Suprapubic skin (tissue), 4 donors: Measurements from ENCODE around the gene KATNB1. TPM values are rescaled to one million over a fixed set of nuclear protein-coding genes. Genes with fewer than 3 reads are reported as not detected.

Source experiments
- DNase-seq, 2 donors: peaks; one replicate each; pipeline ENCODE4 v3.0.0-alpha.2; 2019; ENCODE audit warnings: low spot score in 2 of 2
- H3K27ac ChIP-seq: fragments of 200-600 bp; sonication (generic); one replicate; pipeline ENCODE4 v1.5.1; 2019
- H3K27me3 ChIP-seq: fragments of 200-600 bp; sonication (generic); one replicate; pipeline ENCODE4 v1.5.1; 2019
- H3K36me3 ChIP-seq: fragments of 200-600 bp; sonication (generic); one replicate; pipeline ENCODE4 v1.5.1; 2019
- H3K4me1 ChIP-seq: fragments of 200-600 bp; sonication (generic); one replicate; pipeline ENCODE4 v1.5.1; 2019
- H3K4me3 ChIP-seq: fragments of 200-600 bp; sonication (generic); one replicate; pipeline ENCODE4 v1.5.1; 2019; ENCODE audit warnings: mild to moderate bottlenecking
- H3K9me3 ChIP-seq: fragments of 200-600 bp; sonication (generic); one replicate; pipeline ENCODE4 v1.5.1; 2019
- EP300 ChIP-seq: sonication (generic); formaldehyde crosslinking; IDR thresholded peaks from one replicate; pipeline ENCODE4 v1.6.1; 2017; ENCODE audit warnings: antibody characterized with exemption
- POLR2A ChIP-seq, 2 donors: fragments of 450-650 bp; IDR thresholded peaks; one replicate each; pipeline ENCODE4 v1.6.1; 2017; ENCODE audit warnings: antibody characterized with exemption in 2 of 2, mild to moderate bottlenecking in 2 of 2, moderate library complexity in 2 of 2
- POLR2AphosphoS5 ChIP-seq, 3 donors: sonication (generic); formaldehyde crosslinking; IDR thresholded peaks; one replicate each; pipeline ENCODE4 v1.6.1; 2017; ENCODE audit warnings: antibody characterized with exemption in 3 of 3
- WGBS: methylation state at CpG from one replicate; pipeline ENCODE4 v1.1.5; 2018; 5-methylcytosine and 5-hydroxymethylcytosine counted together
- total RNA-seq, 4 donors: library from RNA; depleted of rRNA; stranded (reverse); fragments of >200 nt; gene quantifications; one replicate each; pipeline ENCODE4 v1.1.0, GENCODE V29; 2016
- TF ChIP-seq, protein P1 (sequence below), 2 donors: fragments of 200-600 bp in 1 of 2; fragments of 450-650 bp in 1 of 2; sonication (generic) in 1 of 2; IDR thresholded peaks; one replicate each; pipeline ENCODE4 v1.5.1; 2016 to 2019; ENCODE audit warnings: antibody characterized with exemption in 2 of 2, mild to moderate bottlenecking in 1 of 2, moderate library complexity in 1 of 2

Gene KATNB1
- total RNA-seq, 4 donors from 2014 or later, result 47.8 to 62.7 (median 55.7) TPM

DNA sequence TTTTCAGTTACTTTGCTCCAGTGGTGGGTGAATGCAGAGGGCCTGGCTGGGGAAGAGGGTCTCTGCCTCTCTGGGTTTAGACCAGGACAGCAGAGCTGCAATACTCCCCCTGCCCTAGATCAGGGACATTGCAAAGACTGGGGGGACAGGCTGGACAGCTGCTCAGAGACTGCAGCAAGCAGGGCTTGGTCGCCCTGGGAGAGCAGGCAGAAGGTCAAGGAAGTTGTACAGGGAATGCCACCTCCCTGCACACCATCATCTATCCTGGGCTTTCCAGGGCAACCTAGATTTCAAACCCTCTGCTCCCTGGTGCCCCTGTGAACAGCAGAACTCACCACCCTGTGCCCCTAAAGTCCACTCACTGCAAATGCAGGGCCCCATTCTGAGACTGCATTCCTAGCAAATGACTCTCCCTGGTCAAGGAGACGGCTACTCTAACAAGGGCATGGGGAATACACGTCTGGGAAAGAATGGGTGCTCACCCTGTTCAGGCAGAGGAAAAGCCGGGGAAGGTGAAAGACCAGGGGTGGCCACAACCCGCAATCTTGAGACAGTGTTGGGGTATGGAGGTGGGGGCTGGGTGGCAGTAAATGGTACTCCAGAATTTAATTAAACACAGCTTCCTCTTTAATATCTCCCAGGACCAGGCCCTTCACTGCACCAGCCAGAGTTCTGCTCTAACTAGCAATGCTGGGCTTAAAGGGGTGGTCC lies 65.7 kb downstream of the KATNB1 start:
- peak overlapping the region; percentile 90 for H3K27ac ChIP-seq
- peak overlapping the region; percentile 64 for H3K4me3 ChIP-seq
- H3K4me1 ChIP-seq, result peaks cover 73% of the 10 kb centered on the region
- no peak for TF ChIP-seq POLR2A (IDR thresholded peaks at IDR 0.05)
- TF ChIP-seq EP300, result no peak
- TF ChIP-seq, protein P1, sequence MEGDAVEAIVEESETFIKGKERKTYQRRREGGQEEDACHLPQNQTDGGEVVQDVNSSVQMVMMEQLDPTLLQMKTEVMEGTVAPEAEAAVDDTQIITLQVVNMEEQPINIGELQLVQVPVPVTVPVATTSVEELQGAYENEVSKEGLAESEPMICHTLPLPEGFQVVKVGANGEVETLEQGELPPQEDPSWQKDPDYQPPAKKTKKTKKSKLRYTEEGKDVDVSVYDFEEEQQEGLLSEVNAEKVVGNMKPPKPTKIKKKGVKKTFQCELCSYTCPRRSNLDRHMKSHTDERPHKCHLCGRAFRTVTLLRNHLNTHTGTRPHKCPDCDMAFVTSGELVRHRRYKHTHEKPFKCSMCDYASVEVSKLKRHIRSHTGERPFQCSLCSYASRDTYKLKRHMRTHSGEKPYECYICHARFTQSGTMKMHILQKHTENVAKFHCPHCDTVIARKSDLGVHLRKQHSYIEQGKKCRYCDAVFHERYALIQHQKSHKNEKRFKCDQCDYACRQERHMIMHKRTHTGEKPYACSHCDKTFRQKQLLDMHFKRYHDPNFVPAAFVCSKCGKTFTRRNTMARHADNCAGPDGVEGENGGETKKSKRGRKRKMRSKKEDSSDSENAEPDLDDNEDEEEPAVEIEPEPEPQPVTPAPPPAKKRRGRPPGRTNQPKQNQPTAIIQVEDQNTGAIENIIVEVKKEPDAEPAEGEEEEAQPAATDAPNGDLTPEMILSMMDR (IDR thresholded peaks at IDR 0.05), result no peak
- no peak for TF ChIP-seq POLR2AphosphoS5 (IDR thresholded peaks at IDR 0.05)
- no peak for DNase-seq
- no peaks in the 10 kb centered on the region for H3K9me3 ChIP-seq
- H3K36me3 ChIP-seq, result no peaks in the 10 kb centered on the region
- no peaks in the 10 kb centered on the region for H3K27me3 ChIP-seq
- WGBS, result 23% methylated on average over 5 of the region's 5 CpGs

DNA sequence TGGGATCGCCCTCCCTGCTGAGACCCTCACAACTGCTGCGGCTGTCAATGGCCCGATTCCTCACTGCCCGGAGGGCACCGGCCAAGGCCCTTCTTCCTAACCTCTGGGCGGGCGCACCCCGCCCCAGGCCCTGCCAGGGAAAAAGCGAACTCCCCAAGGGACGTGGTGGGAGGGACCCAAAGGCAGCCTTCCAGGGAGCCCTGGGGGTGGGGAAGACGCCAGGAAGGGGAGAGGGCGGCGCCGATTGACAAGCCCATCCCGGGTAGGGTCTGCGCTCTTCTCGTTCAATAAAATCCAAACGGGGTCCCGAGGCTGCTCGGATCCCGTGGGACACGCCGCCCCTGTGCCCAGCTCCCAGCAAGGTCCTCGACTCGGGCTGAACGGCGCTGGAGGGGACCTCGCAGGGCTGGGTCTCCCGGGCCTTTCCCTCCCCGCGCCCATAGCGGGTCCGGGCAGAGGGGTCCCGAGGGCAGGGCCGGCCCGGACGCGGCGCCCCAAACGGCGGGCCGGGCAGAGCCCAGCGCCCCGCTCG lies 66.3 kb downstream of the KATNB1 start:
- no peak for DNase-seq
- no peaks in the 10 kb centered on the region for H3K9me3 ChIP-seq
- H3K4me3 ChIP-seq, result peak overlapping the region; percentile 64
- H3K27me3 ChIP-seq, result no peaks in the 10 kb centered on the region
- no peak for TF ChIP-seq EP300
- no peak for TF ChIP-seq POLR2A (IDR thresholded peaks at IDR 0.05)
- TF ChIP-seq POLR2AphosphoS5 (IDR thresholded peaks at IDR 0.05), result no peak
- TF ChIP-seq, protein P1 (IDR thresholded peaks at IDR 0.05), result no peak
- no peaks in the 10 kb centered on the region for H3K36me3 ChIP-seq
- H3K27ac ChIP-seq, result peak overlapping the region; percentile 90
- 3% methylated on average over 6 of the region's 45 CpGs for WGBS
- peaks cover 73% of the 10 kb centered on the region for H3K4me1 ChIP-seq

DNA sequence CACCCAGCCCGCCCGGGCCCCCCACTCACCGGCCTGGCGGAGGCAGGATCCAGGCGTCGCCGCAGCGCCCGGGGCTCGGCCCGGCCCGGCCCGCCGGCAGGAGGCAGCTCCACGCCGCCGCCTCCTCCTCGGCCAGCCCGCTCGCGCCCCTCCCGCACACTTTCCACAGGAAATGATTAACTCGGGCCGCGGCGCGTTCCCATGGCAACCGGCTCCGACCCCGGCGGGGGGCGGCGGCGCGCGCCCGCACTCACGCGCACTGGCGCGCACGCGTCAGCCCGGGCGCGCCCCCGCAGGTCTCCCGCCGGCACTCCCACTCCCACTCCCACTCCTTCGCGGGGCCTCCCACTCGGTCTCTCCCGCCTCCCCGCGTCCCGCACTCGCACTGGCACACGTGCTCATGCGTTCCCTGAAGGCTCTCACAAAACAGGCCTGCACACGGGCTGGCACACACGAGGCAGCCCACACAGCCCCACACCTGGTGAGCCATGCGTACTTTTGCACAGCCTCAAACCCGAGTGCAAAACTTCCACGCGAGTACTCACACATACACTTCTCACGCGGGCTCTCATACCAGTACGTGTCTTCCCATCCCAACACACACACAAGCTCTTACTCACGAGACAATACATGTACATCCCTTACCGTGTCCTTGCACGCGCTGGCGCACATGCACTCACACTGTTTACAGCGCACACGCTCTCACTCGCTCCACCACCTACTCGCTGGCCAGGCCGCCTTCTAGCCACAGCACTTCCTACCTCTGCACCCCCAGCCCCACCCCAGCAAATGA lies 67.0 kb downstream of the KATNB1 start, which contains the start of gene KIFC3:
KIFC3 (minus strand) TSS at position 151 of the 793 bp plus-strand sequence. CDS start 4,248 bp downstream, outside the sequence.
- Histone ChIP-seq H3K4me1 (peaks cover 70% of the 10 kb centered on the region), H3K9me3 (no peaks in the 10 kb centered on the region), H3K27ac (peak within 1 kb of the TSS; percentile 90), H3K27me3 (no peaks in the 10 kb centered on the region), H3K36me3 (no peaks in the 10 kb centered on the region), H3K4me3 (peak within 1 kb of the TSS; percentile 64)
- 11% methylated on average over 47 of the region's 78 CpGs for WGBS
- TF ChIP-seq POLR2AphosphoS5 (IDR thresholded peaks at IDR 0.05) (no peak), EP300 (no peak), POLR2A (IDR thresholded peaks at IDR 0.05) (no peak)
- TF ChIP-seq, protein P1 (IDR thresholded peaks at IDR 0.05), result no peak
- DNase-seq, result peak; percentile 90 to 91

DNA sequence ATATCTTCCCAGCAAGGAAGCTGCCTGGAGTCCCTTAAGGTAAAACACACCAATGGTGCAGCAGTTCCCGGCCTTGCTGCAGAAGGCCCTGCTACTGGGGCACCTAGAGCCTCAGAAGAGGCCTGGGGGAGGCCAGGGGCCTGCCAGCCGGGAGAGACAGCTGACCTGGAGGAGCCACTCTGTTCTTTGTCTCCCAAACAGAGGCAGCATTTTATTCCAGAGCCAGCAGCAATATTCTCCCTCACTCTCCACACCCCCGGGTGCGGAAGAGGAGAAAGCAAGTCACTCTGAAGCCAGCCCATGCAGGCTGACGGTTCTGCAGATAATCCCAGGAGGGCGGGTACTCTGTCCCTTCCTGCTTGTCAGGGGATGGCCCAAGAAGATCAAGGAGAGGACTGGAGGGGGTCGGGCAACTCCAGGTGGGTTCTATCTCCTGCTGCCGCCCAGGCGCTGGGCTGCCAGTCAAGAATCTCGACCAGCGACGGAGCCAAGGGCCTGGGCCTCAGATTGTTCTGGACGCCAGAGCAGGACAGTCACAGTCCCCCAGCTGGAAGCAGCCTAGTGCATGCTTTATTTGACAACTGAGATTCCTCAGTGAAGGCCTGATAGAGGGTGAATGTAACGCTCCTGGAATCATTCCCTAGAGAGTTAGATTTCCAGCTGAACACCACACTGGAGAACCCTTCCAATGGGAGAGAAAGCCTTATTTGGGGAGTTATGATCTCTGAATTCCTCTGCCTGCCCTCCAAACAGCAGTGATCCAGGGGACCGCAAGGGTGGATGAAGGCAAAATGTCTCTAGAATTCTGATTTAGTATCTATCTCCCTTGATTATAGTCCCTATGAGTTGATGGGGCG lies 67.8 kb downstream of the KATNB1 start:
- WGBS, result 65% methylated on average over 5 of the region's 16 CpGs
- no peaks in the 10 kb centered on the region for H3K36me3 ChIP-seq
- H3K4me3 ChIP-seq, result peak overlapping the region; percentile 64
- TF ChIP-seq EP300 (no peak), POLR2A (IDR thresholded peaks at IDR 0.05) (no peak), POLR2AphosphoS5 (IDR thresholded peaks at IDR 0.05) (no peak)
- no peaks in the 10 kb centered on the region for H3K27me3 ChIP-seq
- no peaks in the 10 kb centered on the region for H3K9me3 ChIP-seq
- H3K4me1 ChIP-seq, result peaks cover 68% of the 10 kb centered on the region
- no peak for DNase-seq
- H3K27ac ChIP-seq, result peak overlapping the region; percentile 90

DNA sequence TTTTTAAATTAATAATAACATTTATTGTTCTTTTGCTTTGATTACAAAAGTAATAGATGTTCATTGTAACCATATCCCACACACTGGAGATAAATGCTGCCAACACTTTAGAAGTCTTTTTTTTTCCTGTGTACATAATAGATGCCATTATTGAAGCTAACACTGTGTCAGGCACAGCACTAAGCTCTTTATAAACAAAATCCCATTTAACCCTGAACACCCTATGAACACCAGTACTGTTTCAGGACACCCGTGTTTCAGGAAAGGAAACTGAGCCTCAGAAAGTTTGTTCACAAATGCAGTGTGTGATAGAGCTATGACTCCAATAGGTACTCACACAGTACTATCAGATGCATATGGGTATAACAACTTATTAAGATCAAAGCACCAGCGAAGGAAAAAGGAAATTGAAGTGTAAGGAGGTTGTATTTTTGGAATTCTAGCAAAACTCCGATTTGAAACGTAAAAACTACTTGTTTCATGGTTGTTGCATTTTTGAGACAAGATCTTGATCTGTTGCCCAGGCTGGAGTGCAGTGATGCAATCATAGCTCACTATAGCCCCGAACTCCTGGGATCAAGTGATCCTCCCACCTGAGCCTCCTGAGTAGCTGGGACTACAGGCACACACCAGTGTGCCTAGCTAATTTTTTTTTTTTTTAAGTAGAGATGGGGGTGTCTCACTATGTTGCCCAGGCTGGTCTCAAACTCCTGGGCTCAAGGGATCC lies 68.7 kb downstream of the KATNB1 start:
- 51% methylated on average over 5 of the region's 5 CpGs for WGBS
- H3K4me3 ChIP-seq, result no peak overlapping the region
- H3K36me3 ChIP-seq, result no peaks in the 10 kb centered on the region
- peaks cover 68% of the 10 kb centered on the region for H3K4me1 ChIP-seq
- no peaks in the 10 kb centered on the region for H3K27me3 ChIP-seq
- no peaks in the 10 kb centered on the region for H3K9me3 ChIP-seq
- TF ChIP-seq POLR2A (IDR thresholded peaks at IDR 0.05), result no peak
- TF ChIP-seq, protein P1 (IDR thresholded peaks at IDR 0.05), result no peak
- DNase-seq, result no peak
- H3K27ac ChIP-seq, result no peak overlapping the region
